MCF 10A (cell line): ENCODE data around the gene DNM3. TPM values are rescaled to one million over a fixed set of nuclear protein-coding genes. Genes with fewer than 3 reads are reported as not detected.

ENCODE experiments used
- BruUV-seq: library from RNA; stranded (reverse); fragments of 400-500 nt; replicated peaks from 2 replicates; lab custom pipeline; 2021; lab: Mats Ljungman, UMichigan
- CTCF ChIA-PET: fragments of 300-600 bp; sonication (Branson Sonifier 250); formaldehyde crosslinking; extraction: SDS; loops from one replicate; lab custom pipeline; 2021; ENCODE audit warnings: antibody characterized with exemption, inconsistent platforms; lab: Yijun Ruan, JAX
- POLR2A ChIA-PET: fragments of 300-600, 350-650 bp; sonication (Branson Sonifier 250); formaldehyde crosslinking; extraction: SDS; loops from one replicate; lab custom pipeline; 2020; ENCODE audit warnings: antibody characterized with exemption, inconsistent platforms; lab: Yijun Ruan, JAX
- DNase-seq: peaks from one replicate; pipeline ENCODE4 v3.0.0-alpha.2; 2018; ENCODE audit not compliant: unreplicated experiment
- H3K27ac Mint-ChIP-seq: one replicate; pipeline ENCODE4 v1.8.0; 2022; ENCODE audit warnings: mild to moderate bottlenecking, low read depth, mixed read lengths; ENCODE audit not compliant: unreplicated experiment
- H3K27me3 Mint-ChIP-seq: one replicate; pipeline ENCODE4 v1.8.0; 2022; ENCODE audit warnings: mixed read lengths; ENCODE audit not compliant: insufficient read depth, unreplicated experiment
- H3K36me3 Mint-ChIP-seq: one replicate; pipeline ENCODE4 v1.8.0; 2022; ENCODE audit warnings: mild to moderate bottlenecking, moderate library complexity, mixed read lengths; ENCODE audit not compliant: insufficient read depth, unreplicated experiment
- H3K4me1 Mint-ChIP-seq: one replicate; pipeline ENCODE4 v1.8.0; 2022; ENCODE audit warnings: mixed read lengths; ENCODE audit not compliant: insufficient read depth, unreplicated experiment
- H3K4me3 Mint-ChIP-seq: one replicate; pipeline ENCODE4 v1.8.0; 2022; ENCODE audit warnings: mild to moderate bottlenecking, moderate library complexity, mixed read lengths; ENCODE audit not compliant: unreplicated experiment
- H3K9me3 Mint-ChIP-seq: one replicate; pipeline ENCODE4 v1.8.0; 2022; ENCODE audit warnings: mixed read lengths; ENCODE audit not compliant: unreplicated experiment
- CTCF ChIP-seq: fragments of 200-600 bp; IDR thresholded peaks from one replicate; pipeline ENCODE4 v1.8.0; 2022; ENCODE audit warnings: antibody characterized with exemption, mild to moderate bottlenecking; ENCODE audit not compliant: unreplicated experiment
- intact Hi-C: fragments of 100-400 bp; cut with micrococcal nuclease; formaldehyde crosslinking; loops from 2 replicates; pipeline ENCODE4 v1.14.1; 2022
- total RNA-seq: library from RNA; stranded (reverse); gene quantifications from 2 replicates; pipeline ENCODE4 v1.2.3, GENCODE V29; 2022

Gene DNM3
- total RNA-seq, 1 experiment from 2014 or later, result 0.68 TPM

- no peaks in the 10 kb centered on the region for H3K36me3 Mint-ChIP-seq
- no peak for DNase-seq
- peaks cover 4% of the 10 kb centered on the region for H3K4me1 Mint-ChIP-seq
- H3K27ac Mint-ChIP-seq, result no peak overlapping the region
- no peak overlapping the region for H3K4me3 Mint-ChIP-seq
- CTCF ChIA-PET, result interaction anchor here (1.6 kb wide), 1 partner anchor 16 kb away, joined by 4 read pairs; no protein-coding TSS in a partner anchor
- TF ChIP-seq CTCF, result no peak
- POLR2A ChIA-PET, result no interaction called here
- no peaks in the 10 kb centered on the region for H3K27me3 Mint-ChIP-seq
- no peaks in the 10 kb centered on the region for H3K9me3 Mint-ChIP-seq
- BruUV-seq, result no TSS peak
- intact Hi-C loops, result no loop called here
These were observed 541.7 kb downstream of the DNM3 start for GRCh38 chr1:172382990-172383389.

- intact Hi-C loops, result no loop called here
- ChIA-PET CTCF (interaction anchor here (1.5 to 1.6 kb wide), 2 partner anchors 16 to 293 kb away, joined by 4 to 7 read pairs; no protein-coding TSS in a partner anchor), POLR2A (no interaction called here)
- H3K27me3 Mint-ChIP-seq, result no peaks in the 10 kb centered on the region
- DNase-seq, result no peak
- no peak for TF ChIP-seq CTCF
- H3K4me3 Mint-ChIP-seq, result no peak overlapping the region
- H3K36me3 Mint-ChIP-seq, result no peaks in the 10 kb centered on the region
- H3K27ac Mint-ChIP-seq, result no peak overlapping the region
- no peaks in the 10 kb centered on the region for H3K9me3 Mint-ChIP-seq
- BruUV-seq, result no TSS peak
- peaks cover 4% of the 10 kb centered on the region for H3K4me1 Mint-ChIP-seq
These were observed 542.2 kb downstream of the DNM3 start for GRCh38 chr1:172383536-172383935.

- peaks cover 1% of the 10 kb centered on the region for H3K36me3 Mint-ChIP-seq
- BruUV-seq, result no TSS peak
- peaks cover 4% of the 10 kb centered on the region for H3K4me1 Mint-ChIP-seq
- H3K4me3 Mint-ChIP-seq, result no peak overlapping the region
- TF ChIP-seq CTCF, result no peak
- intact Hi-C loops, result no loop called here
- no peak overlapping the region for H3K27ac Mint-ChIP-seq
- DNase-seq, result no peak
- ChIA-PET POLR2A (interaction anchor here (0.7 kb wide), 2 partner anchors 13 to 128 kb away, joined by 3 to 4 read pairs; no protein-coding TSS in a partner anchor), CTCF (interaction anchor here (0.8 to 1.5 kb wide), 3 partner anchors 97 to 584 kb away, joined by 3 to 7 read pairs (median 4); no protein-coding TSS in a partner anchor)
- no peaks in the 10 kb centered on the region for H3K27me3 Mint-ChIP-seq
- no peaks in the 10 kb centered on the region for H3K9me3 Mint-ChIP-seq
These were observed 543.4 kb downstream of the DNM3 start for GRCh38 chr1:172384656-172385055.

- no peak for DNase-seq
- no peak for TF ChIP-seq CTCF
- Mint-ChIP-seq H3K4me3 (no peak overlapping the region), H3K9me3 (no peaks in the 10 kb centered on the region), H3K36me3 (peaks cover 5% of the 10 kb centered on the region), H3K27ac (no peak overlapping the region), H3K4me1 (no peaks in the 10 kb centered on the region), H3K27me3 (no peaks in the 10 kb centered on the region)
- ChIA-PET CTCF (interaction anchor here (0.8 to 1.5 kb wide), 2 partner anchors 10 to 13 kb away, joined by 3 to 5 read pairs; no protein-coding TSS in a partner anchor), POLR2A (interaction anchor here (0.8 to 1.4 kb wide), 4 partner anchors 10 to 346 kb away, joined by 4 to 5 read pairs (median 4); no protein-coding TSS in a partner anchor)
- BruUV-seq, result no TSS peak
- intact Hi-C loops, result no loop called here
These were observed 544.7 kb downstream of the DNM3 start for GRCh38 chr1:172386046-172386445.
